ENCODE measurements around the gene BMX.

GRCh38 chrX:15474028-15474427 is 26.6 kb upstream of the BMX start:
- TF ChIP-seq CTCF (IDR thresholded peaks at IDR 0.05) (no peak), ZFX (IDR thresholded peaks at IDR 0.05; ENCODE audit: borderline replicate concordance) (no peak)
